ENCODE results near the gene TMEM8B.

The TMEM8B gene

DNA sequence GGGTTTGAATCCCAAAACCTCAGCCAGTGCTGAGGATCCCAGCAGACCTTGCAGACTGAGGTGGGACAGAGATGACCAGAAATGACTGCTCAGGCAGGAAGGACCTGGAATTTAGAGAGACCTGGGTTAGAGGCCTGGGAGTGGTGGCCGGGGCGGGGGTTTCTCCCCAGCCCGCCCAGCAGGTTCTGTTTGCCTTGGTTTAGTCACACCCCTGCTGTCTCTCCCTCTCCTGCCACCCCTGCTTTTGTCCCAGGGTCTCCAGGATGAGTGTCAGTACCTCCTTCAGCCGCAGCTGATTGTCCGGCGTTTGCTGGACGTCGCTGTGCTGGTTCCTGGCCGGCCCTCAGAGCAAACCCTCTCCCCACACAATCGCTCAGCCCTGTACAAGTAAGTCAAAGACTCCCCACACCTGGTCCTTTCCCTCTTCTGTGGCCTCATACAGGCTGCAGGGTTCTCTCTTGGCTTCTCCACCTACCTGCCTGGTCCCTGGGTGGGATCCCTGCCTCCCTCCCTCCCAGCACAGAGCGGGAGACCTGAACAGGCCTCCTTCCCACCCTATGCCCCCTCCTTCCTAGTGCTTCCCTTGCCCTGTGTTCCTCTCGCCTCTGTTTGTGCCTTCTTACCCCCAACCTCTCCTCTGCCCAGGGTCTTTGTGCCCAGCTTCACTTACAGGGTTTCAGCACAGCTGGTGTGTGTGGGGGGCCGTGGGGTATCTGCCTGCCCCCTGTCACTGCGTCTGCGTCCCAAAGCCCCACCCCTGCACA is 12.0 kb downstream of the TMEM8B start:
- no peak for DNase-seq

DNA sequence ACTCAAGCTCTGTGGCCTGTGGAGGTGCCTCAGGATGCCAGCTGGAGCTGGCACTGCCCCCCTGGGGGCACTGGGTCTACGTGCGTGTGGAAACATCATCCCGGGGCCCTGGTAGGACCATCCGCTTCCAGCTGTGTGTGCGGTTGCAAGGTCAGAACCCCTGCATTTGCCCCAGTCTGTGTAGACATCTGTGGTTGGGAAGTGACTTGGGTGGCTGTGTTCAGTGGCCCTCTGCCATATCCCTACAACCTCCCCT is 12.5 kb downstream of the TMEM8B start:
- DNase-seq: no peak

DNA sequence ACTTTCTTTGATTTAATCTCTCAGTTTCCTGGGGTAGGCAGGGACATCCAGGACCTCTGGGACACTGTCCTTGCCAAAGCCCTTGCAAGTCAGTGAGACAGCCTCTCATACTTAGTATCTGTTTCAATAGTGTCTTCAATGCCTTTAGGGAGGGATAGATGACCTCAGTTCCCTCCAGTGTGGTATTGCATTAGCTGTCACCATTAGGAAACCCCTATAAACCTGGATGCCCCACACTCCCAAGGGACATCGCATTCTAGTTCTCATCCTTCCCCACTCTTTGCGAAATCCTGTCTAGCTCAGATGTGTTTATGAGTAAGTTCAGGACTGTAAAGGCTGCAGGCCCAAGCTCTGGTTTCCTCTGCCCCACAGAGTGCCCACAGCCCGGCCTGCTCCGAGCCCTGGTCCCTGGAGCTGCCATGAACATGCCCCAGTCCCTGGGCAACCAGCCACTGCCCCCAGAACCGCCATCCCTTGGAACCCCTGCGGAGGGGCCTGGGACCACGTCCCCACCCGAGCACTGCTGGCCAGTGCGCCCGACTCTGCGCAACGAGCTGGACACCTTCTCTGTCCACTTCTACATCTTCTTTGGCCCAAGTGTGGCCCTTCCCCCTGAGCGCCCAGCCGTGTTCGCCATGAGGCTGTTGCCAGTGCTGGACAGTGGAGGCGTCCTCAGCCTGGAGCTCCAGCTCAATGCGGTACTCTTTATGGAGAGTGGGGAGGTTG is 13.2 kb downstream of the TMEM8B start:
- no peak for DNase-seq

DNA sequence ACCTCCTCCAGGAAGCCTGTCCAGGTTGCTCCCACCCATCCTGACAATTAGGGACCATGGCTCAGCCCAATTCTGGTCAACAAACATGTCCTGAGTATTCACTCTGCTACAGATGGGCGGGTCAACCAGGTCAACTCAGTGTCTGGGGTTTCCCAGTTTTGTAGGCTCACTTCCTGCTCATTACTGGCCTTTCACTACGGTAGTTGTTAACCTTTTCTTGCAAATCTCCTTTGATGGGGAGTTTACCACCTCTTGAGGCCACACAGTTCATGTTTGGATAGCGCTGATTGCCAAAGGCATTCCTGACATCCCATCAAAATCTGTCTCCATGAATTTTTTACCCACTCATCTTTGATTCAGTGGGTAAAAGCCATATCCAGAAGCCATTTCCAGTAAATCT is 13.8 kb downstream of the TMEM8B start:
- DNase-seq: no peak

DNA sequence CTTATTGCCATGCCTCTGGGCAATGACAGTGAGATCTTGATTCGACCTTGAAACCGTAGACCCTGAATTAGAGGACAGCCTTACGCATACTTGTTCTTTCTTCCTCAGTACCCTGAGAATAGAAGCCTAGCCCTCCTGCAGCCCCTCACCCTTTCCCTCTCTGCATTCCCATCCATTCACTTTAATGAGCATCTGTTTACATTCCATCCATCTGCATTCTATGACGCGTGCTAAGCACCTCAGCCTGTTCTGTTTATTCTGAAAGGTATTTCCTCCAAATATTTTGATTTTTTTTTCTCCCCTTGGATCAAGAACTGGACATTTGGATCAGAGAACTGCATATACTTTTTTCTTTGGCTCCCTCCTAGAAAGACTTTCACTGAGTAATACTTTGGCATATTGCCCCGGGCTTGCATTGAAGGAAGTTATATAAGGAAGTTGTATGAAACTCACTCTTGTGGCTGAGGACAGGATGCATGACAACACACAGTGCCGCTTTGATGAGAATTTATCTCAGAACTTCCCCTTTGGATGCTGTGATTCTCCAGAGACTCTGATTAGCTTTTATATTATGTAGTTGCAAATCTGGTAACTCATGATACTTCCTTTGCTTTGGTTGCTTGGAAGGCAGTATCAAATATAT is 15.7 kb downstream of the TMEM8B start:
- DNase-seq: no peak

DNA sequence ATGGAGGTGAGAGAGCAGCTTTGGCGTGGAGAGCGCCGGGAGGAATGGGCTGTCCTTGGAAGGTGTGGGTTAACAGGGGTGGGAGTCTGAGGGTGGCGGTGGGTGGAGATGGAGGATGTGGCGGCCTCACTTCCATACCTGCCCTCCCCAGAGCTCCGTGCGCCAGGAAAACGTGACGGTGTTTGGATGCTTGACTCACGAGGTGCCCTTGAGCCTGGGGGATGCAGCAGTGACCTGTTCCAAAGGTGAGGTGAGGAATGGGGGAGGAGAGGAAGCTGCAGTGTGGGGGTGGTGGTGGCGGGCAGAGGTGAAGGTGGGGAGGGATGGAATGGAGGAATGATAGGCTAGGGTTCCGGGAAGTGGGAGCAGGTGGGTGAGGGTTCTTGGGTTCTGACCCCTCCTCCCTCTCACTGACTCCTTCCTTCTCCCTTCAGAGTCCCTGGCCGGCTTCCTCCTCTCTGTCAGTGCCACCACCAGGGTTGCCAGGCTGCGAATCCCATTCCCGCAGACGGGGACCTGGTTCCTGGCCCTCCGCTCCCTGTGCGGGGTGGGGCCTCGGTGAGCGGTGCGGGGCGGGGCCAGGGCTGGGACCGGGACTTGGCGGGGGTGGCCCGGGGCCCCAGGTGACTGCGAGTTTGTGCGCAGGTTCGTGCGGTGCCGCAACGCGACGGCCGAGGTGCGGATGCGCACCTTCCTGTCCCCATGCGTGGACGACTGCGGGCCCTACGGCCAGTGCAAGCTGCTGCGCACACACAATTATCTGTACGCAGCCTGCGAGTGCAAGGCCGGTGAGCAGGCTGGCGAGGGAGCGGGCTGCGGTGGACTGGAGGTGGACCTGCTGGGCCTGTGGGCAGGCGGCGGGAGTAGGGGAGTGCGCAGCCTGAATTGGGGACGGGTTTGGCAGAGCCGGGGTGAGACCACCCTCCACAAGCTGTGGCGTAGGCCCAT is 17.1 kb downstream of the TMEM8B start:
- DNase-seq: no peak

DNA sequence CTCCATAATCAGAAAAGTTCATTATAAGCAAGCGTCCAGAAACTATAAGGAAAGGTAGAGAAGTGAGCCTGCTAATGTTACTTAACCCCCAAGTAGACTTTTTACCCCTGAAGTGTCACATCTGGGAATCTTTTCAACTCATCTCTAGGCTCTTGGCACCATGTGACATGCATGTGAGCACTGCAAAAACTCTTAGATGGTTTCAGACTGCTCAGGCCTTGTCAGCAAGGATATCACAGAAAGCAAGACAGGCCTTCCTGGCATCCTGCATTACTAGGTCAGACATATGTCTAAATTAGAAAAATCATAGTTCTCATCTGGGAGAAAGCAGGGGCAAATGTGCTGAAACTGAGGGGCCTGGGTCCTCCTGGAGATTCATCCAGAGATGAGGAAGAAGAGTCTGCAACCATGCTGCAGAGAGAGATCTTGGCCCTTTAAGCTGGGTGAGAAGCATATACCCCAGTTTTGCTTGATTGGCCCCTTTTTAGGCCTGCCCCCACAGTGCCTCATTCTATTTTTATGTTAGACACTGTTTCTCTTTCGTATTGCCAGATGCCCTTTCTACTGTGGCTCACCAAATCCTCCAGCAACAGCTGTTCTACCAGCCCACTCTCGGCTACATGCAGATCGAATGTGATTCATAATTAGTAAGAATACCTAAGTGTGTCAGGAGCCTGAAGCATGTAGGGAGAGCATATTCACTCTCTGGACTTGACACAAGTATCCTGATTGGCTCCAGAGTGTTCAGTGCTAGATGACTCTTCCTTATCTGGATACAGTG is 19.0 kb downstream of the TMEM8B start:
- DNase-seq: peak; percentile 51 to 82

DNA sequence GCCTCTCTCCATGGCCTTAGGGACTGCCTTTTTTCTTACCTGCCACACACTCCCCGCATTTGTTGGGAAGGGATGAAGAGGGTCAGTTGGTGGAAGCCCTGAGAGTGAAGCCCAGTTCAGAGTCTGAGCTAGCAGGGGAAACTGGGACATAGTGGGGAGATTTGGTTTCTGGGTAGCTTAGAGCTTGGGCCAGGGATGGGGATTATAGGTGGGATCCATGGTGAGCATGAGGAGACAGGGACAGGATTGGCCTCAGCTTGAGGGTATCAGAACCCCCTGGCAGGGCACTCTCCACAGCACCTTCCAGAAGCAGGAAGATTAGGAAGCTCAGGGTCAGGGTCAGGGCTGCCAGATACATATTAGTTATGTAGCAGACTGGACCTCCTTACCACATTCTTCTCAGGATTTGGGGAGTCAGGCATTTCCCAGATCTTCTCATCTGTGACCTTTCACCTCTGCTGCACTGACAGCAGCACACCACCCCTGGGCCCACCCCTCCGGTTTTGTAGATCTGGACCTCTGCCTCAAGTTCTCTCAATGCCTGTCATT is 23.3 kb downstream of the TMEM8B start:
- DNase-seq: no peak

DNA sequence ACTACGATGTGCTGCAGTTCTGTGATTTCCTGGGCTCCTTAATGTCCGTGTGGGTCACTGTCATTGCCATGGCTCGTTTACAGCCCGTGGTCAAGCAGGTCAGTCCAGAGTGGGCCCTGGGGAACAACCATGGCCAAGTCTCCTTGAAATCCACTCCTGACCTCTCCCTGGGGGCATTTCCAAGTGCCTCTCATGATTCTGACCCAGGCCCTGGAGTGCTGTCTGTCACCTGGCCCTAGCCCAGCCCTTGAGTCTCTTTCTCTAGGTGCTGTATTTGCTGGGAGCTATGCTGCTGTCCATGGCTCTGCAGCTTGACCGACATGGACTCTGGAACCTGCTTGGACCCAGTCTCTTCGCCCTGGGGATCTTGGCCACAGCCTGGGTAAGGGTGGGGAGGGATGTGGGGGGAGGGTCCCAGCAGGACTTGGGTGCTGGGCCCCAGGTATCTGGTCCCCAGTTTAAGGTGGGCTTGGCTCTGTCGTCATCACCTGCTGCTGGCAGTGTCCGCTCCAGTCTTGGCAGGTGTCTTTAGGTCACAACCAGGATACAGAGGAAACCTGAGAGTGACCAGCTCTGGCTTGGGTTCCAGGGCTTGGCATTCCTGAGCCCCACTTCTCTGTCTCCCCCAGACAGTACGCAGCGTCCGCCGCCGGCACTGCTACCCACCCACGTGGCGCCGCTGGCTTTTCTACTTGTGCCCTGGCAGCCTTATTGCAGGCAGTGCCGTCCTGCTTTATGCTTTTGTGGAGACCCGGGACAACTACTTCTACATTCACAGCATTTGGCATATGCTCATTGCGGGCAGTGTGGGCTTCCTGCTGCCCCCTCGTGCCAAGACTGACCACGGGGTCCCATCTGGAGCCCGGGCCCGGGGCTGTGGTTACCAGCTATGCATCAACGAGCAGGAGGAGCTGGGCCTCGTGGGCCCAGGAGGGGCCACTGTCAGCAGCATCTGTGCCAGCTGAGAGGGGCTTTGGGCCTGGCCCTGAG is 24.1 kb downstream of the TMEM8B start:
- no peak for DNase-seq

DNA sequence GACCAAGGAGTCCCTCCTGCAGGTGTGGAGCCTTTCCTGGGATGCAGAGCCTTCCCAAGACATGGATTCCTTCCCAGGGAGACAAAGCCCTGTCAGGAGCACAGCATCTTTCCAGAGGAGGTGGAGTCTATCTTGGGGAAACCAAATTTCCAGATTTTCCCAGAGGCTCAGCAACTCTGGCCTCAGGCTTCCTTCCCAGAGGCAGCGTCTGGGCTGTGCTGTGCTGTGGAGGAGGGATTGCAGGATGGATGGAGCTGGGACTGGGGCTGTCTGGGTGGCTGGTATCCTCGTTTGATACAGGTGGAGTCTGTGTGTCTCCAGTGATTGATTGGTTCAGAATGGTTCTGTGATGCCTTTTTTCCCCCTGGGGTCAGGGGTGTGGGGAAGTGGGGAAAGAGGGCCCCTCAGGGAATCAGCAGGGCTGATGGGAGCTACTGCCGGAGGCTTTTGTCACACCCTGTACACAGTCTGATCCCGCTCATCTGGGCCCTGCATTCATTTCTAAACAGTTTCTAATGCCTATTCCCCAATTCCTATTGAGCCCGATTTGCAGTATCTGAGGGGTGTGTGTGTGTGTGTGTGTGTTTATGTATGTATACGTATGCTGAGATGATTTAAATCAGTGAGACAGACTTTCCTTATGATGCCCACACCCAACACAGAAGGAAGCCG is 25.2 kb downstream of the TMEM8B start:
- no peak for DNase-seq

DNA sequence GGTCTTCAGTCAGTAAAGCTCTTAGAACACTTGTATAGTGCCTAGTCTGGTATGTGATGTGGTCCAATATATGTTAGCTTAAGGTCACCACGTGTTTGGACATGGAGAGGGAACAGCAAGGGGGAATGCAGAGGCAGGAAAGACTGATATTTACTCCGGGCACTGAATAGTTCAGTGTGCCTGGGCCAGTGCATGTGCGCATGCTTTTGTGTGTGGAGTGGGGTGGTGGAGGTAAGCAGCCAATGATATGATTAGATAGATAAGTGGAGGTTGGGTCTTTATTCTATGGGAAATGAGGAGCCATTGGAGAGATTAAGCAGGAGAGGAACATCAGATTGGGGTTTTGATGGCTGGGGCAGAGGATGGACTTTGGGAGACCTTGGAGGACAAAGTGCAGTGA is 27.2 kb downstream of the TMEM8B start:
- no peak for DNase-seq

DNA sequence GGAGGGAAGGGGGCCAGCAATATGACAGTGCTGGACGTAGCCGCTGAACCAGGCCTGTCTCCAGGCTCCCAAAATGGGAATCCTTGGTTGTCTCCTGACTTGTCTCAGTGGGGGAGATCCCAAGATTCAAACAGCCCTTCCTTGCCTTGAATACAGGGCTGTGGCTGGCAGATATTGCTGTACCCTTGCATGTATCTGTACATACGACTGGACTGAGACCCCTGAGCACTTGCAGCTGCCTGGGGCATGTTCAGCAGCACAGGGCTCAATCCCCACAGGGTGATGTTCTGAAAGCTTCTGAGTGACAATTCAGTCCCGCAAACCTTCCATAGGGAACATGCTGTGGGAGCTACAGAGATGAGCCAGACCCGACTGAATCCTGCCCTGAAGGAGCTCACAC is 27.9 kb downstream of the TMEM8B start:
- no peak for DNase-seq

DNA sequence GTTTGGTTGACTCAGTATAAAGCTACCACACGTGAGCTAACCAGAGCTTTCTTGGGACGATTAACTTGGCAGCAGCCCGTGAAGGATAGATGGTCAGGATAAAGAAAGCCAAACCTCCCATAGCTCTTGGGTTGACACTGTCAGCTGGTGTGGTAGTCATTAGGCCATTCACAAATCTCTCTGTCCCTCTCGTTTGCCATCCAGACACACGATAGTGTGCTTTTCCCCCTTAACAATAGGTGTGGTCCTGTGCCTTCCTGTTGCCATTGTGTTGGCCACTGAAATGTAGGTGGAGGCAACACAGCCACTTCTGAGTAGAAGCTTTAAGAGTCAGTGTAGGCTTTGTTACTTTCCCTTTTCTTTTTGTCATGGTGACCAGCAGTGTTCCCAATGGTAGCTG is 29.4 kb downstream of the TMEM8B start:
- no peak for DNase-seq

DNA sequence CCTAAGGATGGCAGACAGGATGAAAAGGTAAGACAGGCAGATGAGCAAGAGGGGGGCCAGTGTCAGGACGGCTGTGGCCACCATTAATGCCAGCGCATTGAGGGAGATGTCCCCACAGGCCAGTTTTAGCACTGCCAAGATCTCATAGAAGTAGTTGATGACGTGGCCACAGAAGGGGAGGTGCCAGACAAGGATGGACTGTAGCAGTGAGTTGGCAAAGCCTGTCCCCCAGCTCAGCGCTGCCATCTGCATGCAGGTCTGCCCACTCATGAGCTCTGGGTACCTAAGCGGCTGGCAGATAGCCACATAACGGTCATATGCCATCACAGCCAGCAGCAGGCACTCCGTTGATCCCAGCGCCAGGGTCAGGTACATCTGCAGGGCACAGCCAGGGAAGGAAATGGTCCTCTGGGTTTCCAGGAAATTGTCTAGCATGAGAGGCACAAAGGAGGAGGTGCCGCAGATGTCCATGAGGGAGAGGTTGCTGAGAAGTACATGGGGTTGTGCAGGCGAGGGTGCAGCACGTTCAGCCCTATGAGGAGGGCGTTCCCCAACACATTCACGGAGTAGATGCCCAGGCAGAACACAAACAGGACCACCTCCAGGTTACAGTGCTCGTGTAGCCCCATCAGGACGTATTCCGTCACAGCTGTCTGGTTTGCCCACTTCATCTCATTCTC is 30.4 kb downstream of the TMEM8B start:
- DNase-seq: peak; percentile 22 to 52

DNA sequence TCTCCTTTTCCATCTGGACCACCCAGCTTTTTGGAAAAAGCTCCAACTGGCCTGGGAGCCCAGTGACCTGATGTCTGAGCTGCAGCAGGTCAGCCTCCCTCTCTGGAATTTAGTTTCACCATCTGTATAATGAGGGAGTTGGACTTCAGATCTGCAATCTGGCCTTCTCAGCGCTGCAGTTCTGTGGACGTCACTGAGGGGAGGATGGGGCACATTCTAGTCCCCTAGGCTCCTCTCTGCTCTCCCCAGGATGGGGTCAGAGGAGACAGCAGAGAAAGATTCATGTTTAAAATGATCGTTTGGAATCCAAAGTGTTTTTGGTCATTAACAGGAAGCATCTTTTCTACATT is 30.9 kb downstream of the TMEM8B start:
- DNase-seq: peak in 1 of 2 experiments; percentile 64

DNA sequence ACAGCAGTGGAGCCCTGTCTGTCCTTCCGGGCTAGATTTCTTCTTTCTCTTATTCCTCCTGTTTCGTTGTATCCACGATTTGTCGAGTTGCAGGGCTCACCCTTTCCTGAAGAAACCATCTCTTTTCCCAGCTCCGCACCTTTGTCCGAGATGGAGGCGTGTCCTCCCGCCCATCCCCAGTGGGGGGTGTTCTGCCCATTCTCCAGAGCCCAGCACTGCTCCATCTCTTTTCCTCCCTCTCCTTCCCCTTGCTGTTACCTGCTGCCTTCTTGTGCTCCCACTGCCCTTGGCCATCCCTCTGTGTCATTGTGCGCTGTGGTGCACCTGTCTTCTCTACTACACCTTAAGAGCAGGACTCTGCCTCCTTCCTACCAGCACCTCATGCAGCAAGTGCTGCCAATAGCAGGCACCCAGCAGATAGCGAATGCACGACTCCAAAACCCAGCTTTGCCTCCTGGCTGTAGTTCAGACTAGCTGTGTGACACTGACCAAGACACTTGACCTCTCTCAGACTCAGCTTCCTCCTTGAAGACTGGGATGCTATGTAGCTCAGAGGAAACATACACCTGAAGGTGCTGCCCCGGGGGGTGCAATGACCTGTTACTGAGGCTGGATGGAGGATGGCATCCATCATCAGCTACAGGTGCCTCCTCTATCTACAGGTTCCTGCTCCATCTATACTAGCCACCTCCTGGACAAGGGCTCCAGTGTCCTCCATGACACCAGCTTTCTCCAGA is 32.3 kb downstream of the TMEM8B start:
- no peak for DNase-seq

DNA sequence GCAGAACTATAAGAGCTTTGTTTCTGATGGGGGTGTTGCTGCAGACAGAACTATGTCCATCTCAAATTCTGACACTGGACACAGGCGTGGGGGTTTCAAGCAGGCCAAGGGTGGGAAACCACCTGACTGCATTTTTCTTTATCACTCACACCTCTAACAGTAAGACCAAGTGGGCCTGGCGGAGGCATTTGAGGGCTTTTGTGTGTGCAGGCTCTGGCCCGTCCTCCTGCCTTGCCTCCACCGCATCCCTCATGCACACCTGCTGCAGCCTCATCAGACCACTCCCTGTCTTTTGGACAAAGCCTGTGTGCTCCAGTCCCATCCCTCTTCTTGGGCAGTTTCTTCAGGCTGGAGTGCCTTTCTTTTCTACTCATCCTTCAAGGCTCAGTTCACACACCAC is 33.3 kb downstream of the TMEM8B start:
- DNase-seq: no peak

DNA sequence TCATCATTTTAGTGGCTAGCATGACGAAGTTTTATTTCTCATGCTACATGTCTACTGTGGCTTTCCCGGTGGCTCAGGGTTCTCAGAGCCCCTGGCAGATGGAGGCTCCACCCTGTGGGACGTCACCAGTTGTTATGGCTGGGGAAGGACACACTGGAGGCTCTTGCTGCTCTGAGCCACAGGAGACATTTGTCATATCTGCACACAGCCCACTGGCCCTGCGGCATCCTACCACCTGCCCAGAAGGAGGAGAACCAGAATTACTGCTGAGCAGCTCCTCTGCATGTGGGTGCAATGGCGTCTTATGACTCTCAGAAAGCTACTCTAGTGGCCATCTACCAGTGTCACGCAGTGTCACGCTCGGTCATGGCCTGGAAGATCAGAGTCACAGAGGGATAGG is 34.6 kb downstream of the TMEM8B start:
- DNase-seq: no peak

DNA sequence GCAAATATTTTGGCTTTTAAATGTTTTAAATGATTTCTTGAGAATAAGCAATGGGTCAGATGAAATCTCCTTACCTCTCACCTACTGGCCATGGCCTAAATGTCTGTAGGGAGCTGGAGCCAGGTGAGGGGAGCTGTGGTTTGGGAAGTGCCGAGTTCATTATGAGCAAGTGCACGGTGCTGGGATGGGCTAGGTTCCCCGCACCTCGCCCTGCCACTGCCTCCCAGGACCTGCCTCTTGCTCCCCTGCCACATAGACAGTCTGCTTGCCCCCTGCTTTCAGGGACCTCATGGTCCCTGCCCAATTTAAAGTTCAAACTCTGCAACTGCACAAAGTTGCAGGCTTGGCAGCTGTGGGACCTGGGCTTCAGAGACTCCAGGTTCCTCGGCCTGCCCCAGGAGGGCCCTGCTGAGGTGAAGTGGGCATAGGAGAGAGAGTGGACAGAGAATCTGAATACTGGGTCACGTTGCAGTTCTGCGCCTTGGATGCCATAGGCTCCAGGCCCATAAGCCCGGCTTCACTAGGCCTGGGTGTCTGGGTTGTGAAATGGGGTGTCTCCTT is 35.7 kb downstream of the TMEM8B start:
- DNase-seq: no peak
